ENCODE measurements around the gene DMTF1. TPM values are rescaled to one million over a fixed set of nuclear protein-coding genes. Genes with fewer than 3 reads are reported as not detected.

The DMTF1 gene
- total and polyA plus RNA-seq, 2 of the 8 experiments (the other 6 are each of a cell fraction or from before 2014, with no cell fraction given), result 86.0 to 115 TPM

GRCh38 chr7:87131771-87132170, 20.5 kb upstream of the DMTF1 start (continued):
- no peak for TF ChIP-seq SP4 (IDR thresholded peaks at IDR 0.05; ENCODE audit: low read length)
- no peak for TF ChIP-seq RFX5 (IDR thresholded peaks at IDR 0.05; ENCODE audit: borderline replicate concordance, low read depth, low read length)
- TF ChIP-seq TCF12 (IDR thresholded peaks at IDR 0.05; ENCODE audit: low read depth, low read length), result no peak
- no peak for TF ChIP-seq TEAD4 (IDR thresholded peaks at IDR 0.05; ENCODE audit: low read depth, low read length)
